Nephron (organoid): ENCODE data around the gene ACKR2.
"Not testable (repeated sequence)": the region's sequence is repeated elsewhere in the genome, so short reads cannot be mapped to it uniquely, and the experiment has no call there.

Source experiments
- H3K27ac Mint-ChIP-seq, 3 experiments: 2 replicates each; pipeline ENCODE4 v1.8.0; 2020; ENCODE audit warnings: mixed read lengths in 3 of 3, mild to moderate bottlenecking in 2 of 3, moderate library complexity in 1 of 3
- H3K27me3 Mint-ChIP-seq: 2 replicates; pipeline ENCODE4 v1.8.0; 2021; ENCODE audit warnings: low read depth, mild to moderate bottlenecking, moderate library complexity, mixed read lengths
- H3K36me3 Mint-ChIP-seq: 2 replicates; pipeline ENCODE4 v1.8.0; 2020; ENCODE audit warnings: low read depth, mixed read lengths
- H3K4me1 Mint-ChIP-seq: 2 replicates; pipeline ENCODE4 v1.8.0; 2020; ENCODE audit warnings: mixed read lengths
- H3K4me3 Mint-ChIP-seq, 3 experiments: 2 replicates each; pipeline ENCODE4 v1.8.0; 2020; ENCODE audit warnings: mild to moderate bottlenecking in 3 of 3, mixed read lengths in 3 of 3, moderate library complexity in 2 of 3
- H3K9me3 Mint-ChIP-seq: 2 replicates; pipeline ENCODE4 v1.8.0; 2020; ENCODE audit warnings: mixed read lengths
- TF ChIP-seq, protein P1 (sequence below), 3 experiments: fragments of 200-600 bp; sonication (generic); IDR thresholded peaks; one replicate each; pipeline ENCODE4 v1.5.0; 2021; ENCODE audit warnings: antibody characterized with exemption in 3 of 3; ENCODE audit not compliant: unreplicated experiment in 3 of 3

ACKR2 gene

DNA sequence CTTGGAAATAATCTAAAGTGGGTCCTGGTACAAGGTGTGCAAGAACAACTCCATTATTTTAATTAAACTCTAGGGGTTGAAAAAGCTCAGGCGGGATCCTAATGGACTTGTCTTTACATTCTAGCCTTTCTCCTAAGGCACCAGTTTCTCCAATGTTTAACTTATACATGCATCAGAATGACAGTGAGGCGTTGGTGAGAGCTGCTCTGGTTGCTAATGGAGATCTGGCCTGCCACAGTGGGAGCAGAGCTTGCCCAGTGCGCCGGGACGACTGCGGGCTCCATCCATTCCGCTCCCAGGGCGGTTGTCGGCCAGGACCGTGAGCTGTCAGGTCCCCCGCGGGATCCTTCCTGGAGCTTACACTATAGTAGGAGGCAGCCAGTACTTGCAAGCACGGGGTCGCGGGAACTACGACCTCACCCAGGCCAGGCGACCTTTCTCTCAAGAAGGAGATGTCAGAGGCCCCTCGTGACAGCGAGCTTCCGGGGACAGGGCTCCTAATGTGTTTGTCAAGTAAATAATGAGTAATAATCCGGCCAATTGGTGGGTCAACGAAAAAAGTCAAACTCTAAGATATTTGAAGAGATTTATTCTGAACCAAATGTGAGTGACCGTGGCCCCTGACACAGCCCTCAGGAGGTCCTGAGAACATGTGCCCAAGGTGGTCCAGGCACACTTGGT lies 4.0 kb upstream of the ACKR2 start:
- H3K9me3 Mint-ChIP-seq: no peaks in the 10 kb centered on the region

GRCh38 chr3:42807929-42808328 lies 1.3 kb upstream of the ACKR2 start:
- Mint-ChIP-seq H3K27ac (no peak overlapping the region), H3K4me1 (peaks cover 18% of the 10 kb centered on the region), H3K9me3 (no peaks in the 10 kb centered on the region), H3K27me3 (peaks cover 33% of the 10 kb centered on the region), H3K4me3 (no peak overlapping the region), H3K36me3 (no peaks in the 10 kb centered on the region)
- TF ChIP-seq, protein P1, sequence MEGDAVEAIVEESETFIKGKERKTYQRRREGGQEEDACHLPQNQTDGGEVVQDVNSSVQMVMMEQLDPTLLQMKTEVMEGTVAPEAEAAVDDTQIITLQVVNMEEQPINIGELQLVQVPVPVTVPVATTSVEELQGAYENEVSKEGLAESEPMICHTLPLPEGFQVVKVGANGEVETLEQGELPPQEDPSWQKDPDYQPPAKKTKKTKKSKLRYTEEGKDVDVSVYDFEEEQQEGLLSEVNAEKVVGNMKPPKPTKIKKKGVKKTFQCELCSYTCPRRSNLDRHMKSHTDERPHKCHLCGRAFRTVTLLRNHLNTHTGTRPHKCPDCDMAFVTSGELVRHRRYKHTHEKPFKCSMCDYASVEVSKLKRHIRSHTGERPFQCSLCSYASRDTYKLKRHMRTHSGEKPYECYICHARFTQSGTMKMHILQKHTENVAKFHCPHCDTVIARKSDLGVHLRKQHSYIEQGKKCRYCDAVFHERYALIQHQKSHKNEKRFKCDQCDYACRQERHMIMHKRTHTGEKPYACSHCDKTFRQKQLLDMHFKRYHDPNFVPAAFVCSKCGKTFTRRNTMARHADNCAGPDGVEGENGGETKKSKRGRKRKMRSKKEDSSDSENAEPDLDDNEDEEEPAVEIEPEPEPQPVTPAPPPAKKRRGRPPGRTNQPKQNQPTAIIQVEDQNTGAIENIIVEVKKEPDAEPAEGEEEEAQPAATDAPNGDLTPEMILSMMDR (IDR thresholded peaks at IDR 0.05; ENCODE audit: unreplicated experiment in 3 of 3): no peak

More for the DNA sequence above, 4.0 kb upstream of the ACKR2 start:
- peaks cover 35% of the 10 kb centered on the region for H3K4me1 Mint-ChIP-seq
- peak overlapping the region; percentile 97 to 98 (median 97) for H3K4me3 Mint-ChIP-seq
- H3K27me3 Mint-ChIP-seq: peaks cover 29% of the 10 kb centered on the region
- TF ChIP-seq, protein P1 (IDR thresholded peaks at IDR 0.05; ENCODE audit: unreplicated experiment in 3 of 3): no peak
- peak overlapping the region; percentile 98 to 99 (median 99) for H3K27ac Mint-ChIP-seq
- H3K36me3 Mint-ChIP-seq: peaks cover 13% of the 10 kb centered on the region

- H3K9me3 Mint-ChIP-seq, H3K36me3 Mint-ChIP-seq, H3K4me1 Mint-ChIP-seq, H3K4me3 Mint-ChIP-seq: not testable (repeated sequence)
- Mint-ChIP-seq H3K27ac (peak overlapping the region; percentile 65 to 78 (median 67)), H3K27me3 (peaks cover 27% of the 10 kb centered on the region)
These were observed 1.5 kb downstream of the ACKR2 start for GRCh38 chr3:42810706-42811105.

DNA sequence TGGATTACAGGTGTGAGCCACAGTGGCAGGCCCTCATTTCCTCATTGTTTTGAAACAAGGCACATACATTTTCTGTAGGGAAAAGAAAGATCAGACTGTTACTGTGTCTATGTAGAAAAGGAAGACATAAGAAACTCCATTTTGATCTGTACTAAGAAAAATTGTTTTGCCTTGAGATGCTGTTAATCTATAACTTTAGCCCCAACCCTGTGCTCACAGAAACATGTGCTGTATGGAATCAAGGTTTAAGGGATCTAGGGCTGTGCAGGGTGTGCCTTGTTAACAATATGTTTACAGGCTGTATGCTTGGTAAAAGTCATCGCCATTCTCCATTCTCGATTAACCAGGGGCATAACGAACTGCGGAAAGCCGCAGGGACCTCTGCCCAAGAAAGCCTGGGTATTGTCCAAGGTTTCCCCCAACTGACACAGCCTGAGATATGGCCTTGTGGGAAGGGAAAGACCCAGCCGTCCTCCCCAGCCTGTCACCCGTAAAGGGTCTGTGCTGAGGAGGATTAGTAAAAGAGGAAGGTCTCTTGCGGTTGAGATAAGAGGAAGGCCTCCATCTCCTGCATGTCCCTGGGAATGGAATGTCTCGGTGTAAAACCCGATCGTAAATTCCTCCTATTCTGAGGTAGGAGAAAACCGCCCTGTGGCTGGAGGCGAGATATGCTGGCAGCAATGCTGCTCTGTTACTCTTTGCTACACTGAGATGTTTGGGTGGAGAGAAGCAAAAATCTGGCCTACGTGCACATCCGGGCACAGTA lies 2.1 kb downstream of the ACKR2 start:
- not testable (repeated sequence) for H3K9me3 Mint-ChIP-seq, H3K36me3 Mint-ChIP-seq, H3K4me3 Mint-ChIP-seq, H3K4me1 Mint-ChIP-seq
- Mint-ChIP-seq H3K27ac (peak overlapping the region; percentile 65 to 78 (median 67)), H3K27me3 (peaks cover 21% of the 10 kb centered on the region)

GRCh38 chr3:42814246-42814645 lies 5.0 kb downstream of the ACKR2 start:
- H3K27me3 Mint-ChIP-seq: peaks cover 9% of the 10 kb centered on the region
- H3K27ac Mint-ChIP-seq: no peak overlapping the region
- no peaks in the 10 kb centered on the region for H3K4me1 Mint-ChIP-seq
- H3K36me3 Mint-ChIP-seq: no peaks in the 10 kb centered on the region
- TF ChIP-seq, protein P1 (IDR thresholded peaks at IDR 0.05; ENCODE audit: unreplicated experiment in 3 of 3): no peak
- H3K9me3 Mint-ChIP-seq: no peaks in the 10 kb centered on the region
- H3K4me3 Mint-ChIP-seq: no peak overlapping the region

- Mint-ChIP-seq H3K4me1 (no peaks in the 10 kb centered on the region), H3K36me3 (no peaks in the 10 kb centered on the region), H3K27me3 (peaks cover 3% of the 10 kb centered on the region), H3K27ac (peak overlapping the region in 1 of 3 experiments; percentile 34), H3K9me3 (no peaks in the 10 kb centered on the region), H3K4me3 (no peak overlapping the region)
- TF ChIP-seq, protein P1 (IDR thresholded peaks at IDR 0.05; ENCODE audit: unreplicated experiment in 3 of 3): no peak
These were observed 5.8 kb downstream of the ACKR2 start for GRCh38 chr3:42814914-42815507.
